Neuron (in vitro differentiated cells): ENCODE results near the gene SLAIN1.

Experiments used
- H2AFZ ChIP-seq: one replicate; pipeline ENCODE4 v1.6.1; 2013; ENCODE audit warnings: low read depth, mild to moderate bottlenecking, inconsistent platforms, low read length, moderate library complexity
- H3K27me3 ChIP-seq: one replicate; pipeline ENCODE4 v1.6.1; 2013; ENCODE audit warnings: low read length; ENCODE audit not compliant: insufficient read depth
- H3K36me3 ChIP-seq: one replicate; pipeline ENCODE4 v1.6.1; 2013; ENCODE audit warnings: low read length; ENCODE audit not compliant: insufficient read depth
- H3K4me1 ChIP-seq: one replicate; pipeline ENCODE4 v1.6.1; 2013; ENCODE audit warnings: low read length; ENCODE audit not compliant: insufficient read depth
- H3K4me3 ChIP-seq: 2 replicates; pipeline ENCODE4 v1.5.1; 2013; ENCODE audit warnings: mild to moderate bottlenecking, low read length, moderate library complexity
- H3K9me3 ChIP-seq: one replicate; pipeline ENCODE4 v1.6.1; 2013; ENCODE audit warnings: low read length

Gene SLAIN1

GRCh38 chr13:77720988-77721387 lies 23.5 kb downstream of the SLAIN1 start:
- Histone ChIP-seq H3K27me3 (no peaks in the 10 kb centered on the region), H3K9me3 (peaks cover 11% of the 10 kb centered on the region), H3K36me3 (peaks cover 66% of the 10 kb centered on the region), H2AFZ (no peak overlapping the region), H3K4me1 (no peaks in the 10 kb centered on the region), H3K4me3 (no peak overlapping the region)

DNA sequence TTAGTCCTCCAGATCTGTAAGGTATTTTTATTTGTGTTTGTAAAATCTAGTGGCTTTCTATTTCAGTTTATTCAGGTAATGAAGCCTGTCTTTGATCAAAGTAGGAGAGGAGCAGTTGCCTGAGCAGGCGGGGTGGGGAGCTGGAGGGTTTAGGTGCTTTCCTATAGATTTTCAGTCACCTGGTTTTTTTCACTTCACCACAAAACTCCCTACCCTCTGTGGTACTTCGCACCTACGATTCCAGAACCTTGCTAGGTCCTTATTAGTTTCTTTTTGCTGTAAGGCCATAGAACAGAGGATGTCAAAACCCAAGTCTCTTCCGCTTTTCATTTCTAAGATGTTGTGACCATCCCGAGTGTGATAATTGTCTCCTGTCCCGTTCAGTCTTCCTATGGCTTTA lies 26.6 kb downstream of the SLAIN1 start:
- Histone ChIP-seq H3K27me3 (no peaks in the 10 kb centered on the region), H3K9me3 (peaks cover 10% of the 10 kb centered on the region), H3K4me1 (no peaks in the 10 kb centered on the region), H3K4me3 (no peak overlapping the region), H3K36me3 (peaks cover 85% of the 10 kb centered on the region), H2AFZ (no peak overlapping the region)

DNA sequence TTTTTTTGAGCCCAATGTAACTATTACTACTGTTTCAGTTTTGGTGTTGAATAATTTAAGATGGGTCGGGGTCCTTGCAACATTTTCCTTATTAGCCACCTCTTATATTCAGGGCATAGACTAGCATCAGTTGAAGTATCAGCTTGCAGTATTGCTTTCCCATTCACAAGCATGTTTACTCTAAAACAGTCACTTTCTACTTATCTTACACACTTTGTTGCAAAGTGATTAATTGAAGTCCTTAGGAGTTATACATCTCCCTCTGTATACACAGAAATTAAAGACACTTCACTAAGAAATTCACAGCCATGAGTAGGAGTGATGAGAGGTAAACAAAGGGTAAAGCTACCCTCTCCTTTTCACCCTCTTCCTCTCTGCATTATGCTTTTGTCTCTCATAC lies 27.6 kb downstream of the SLAIN1 start:
- Histone ChIP-seq H3K4me1 (no peaks in the 10 kb centered on the region), H3K9me3 (peaks cover 10% of the 10 kb centered on the region), H3K4me3 (no peak overlapping the region), H2AFZ (no peak overlapping the region), H3K36me3 (peaks cover 83% of the 10 kb centered on the region), H3K27me3 (no peaks in the 10 kb centered on the region)

DNA sequence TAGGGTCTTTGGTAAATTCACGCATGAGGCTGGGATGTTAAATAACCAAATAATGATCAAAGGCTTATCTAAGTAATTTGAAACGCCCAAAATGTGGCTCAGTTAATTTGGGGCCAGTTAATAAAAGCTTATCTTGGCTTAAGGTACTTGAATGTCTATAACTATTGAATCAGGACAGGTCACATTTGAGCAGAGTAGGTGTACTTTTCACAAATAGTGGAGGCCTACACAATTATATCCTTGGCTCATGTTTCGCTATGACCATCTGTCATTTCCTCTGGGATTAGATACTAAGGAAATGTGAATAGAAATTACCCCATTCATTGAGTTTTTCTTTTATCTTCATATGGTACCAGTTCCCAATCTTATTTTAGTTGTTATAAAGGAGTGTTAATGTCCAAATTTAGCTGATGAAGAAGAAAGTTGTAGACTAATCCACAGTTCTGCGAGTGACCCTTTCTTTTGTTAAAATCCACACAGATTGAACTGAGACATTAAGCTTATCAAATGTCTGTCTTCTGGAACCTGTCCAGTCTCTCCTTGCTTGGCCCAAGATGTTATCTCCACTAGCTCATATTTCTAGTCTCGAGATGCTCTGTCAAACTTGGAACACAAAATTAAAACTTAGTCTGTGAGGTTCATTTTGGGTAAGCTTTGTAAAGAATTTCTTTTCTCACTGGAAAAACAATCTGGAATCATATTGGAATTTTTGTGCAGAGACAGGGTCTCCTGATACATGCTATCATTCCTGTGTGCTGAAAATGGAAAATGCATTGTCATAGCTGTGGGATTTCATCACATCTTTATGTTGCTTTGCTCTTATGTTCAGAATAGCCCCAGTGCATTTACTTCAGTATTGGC lies 31.0 kb downstream of the SLAIN1 start:
- Histone ChIP-seq H3K9me3 (no peaks in the 10 kb centered on the region), H3K36me3 (peaks cover 79% of the 10 kb centered on the region), H3K4me3 (no peak overlapping the region), H2AFZ (no peak overlapping the region), H3K4me1 (no peaks in the 10 kb centered on the region), H3K27me3 (no peaks in the 10 kb centered on the region)

DNA sequence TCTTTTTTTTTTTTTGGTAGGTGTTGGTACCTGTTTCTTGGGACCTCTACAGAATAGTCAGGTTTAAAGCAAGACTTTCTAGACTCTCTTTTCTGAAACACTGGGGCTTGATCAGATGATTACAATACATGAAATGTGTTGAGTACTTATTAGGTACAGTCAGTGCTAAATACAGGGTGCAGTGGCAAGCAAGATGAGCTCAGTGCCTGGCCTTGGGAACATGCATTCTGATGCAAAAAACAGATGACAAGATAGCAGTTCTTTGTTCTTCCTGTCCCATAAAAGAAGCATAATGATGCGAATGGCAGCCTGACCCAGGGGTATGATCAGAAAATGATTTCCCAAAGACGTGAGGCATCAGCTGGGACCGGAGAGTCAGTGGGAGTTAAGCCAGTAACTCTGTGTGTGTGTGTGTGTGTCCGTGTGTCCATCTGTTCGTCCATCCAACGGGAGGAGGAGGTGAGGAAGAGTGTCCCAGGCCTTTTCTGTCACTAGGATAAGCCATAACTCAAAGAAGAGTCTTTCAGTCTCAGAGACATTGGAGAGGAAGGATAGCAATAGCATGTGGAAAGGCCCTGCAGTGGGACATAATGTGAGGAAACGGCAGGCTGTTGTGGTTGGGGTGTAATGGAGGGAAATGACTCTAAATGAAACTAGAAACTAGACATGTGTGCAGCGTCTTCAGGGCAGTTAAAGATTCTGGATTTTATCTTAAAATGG lies 32.2 kb downstream of the SLAIN1 start:
- no peaks in the 10 kb centered on the region for H3K27me3 ChIP-seq
- no peak overlapping the region for H2AFZ ChIP-seq
- peaks cover 79% of the 10 kb centered on the region for H3K36me3 ChIP-seq
- no peak overlapping the region for H3K4me3 ChIP-seq
- no peaks in the 10 kb centered on the region for H3K9me3 ChIP-seq
- no peaks in the 10 kb centered on the region for H3K4me1 ChIP-seq

DNA sequence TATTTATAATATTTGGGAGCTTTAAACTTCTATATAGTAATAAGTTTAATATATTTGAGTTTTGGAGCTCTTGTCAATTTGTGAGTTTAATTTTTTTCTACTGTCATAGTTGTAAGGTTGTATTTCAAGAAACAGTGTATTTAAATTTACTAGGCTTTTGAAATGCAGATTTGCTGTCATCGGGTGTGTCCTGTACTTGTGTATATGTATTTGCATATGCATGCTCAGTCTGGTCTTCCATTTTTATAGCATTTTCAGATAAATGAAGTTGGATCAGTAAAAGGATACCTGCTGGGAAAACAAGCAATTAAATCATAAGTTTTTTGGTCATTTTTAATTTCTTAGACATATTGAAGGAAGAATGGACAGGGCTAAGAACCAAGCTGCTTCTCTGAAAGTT lies 33.1 kb downstream of the SLAIN1 start:
- H3K9me3 ChIP-seq, result no peaks in the 10 kb centered on the region
- no peak overlapping the region for H3K4me3 ChIP-seq
- H3K4me1 ChIP-seq, result no peaks in the 10 kb centered on the region
- no peak overlapping the region for H2AFZ ChIP-seq
- peaks cover 75% of the 10 kb centered on the region for H3K36me3 ChIP-seq
- H3K27me3 ChIP-seq, result no peaks in the 10 kb centered on the region

- H3K27me3 ChIP-seq, result no peaks in the 10 kb centered on the region
- H3K9me3 ChIP-seq, result no peaks in the 10 kb centered on the region
- H3K4me1 ChIP-seq, result no peaks in the 10 kb centered on the region
- H3K4me3 ChIP-seq, result no peak overlapping the region
- no peak overlapping the region for H2AFZ ChIP-seq
- peaks cover 80% of the 10 kb centered on the region for H3K36me3 ChIP-seq
Measured at GRCh38 chr13:77732287-77732686, 34.8 kb downstream of the SLAIN1 start.

GRCh38 chr13:77733674-77734073 lies 36.2 kb downstream of the SLAIN1 start:
- H3K27me3 ChIP-seq, result no peaks in the 10 kb centered on the region
- H3K4me3 ChIP-seq, result no peak overlapping the region
- H3K36me3 ChIP-seq, result peaks cover 75% of the 10 kb centered on the region
- H2AFZ ChIP-seq, result no peak overlapping the region
- H3K4me1 ChIP-seq, result no peaks in the 10 kb centered on the region
- no peaks in the 10 kb centered on the region for H3K9me3 ChIP-seq

- peaks cover 50% of the 10 kb centered on the region for H3K36me3 ChIP-seq
- no peak overlapping the region for H3K4me3 ChIP-seq
- no peaks in the 10 kb centered on the region for H3K9me3 ChIP-seq
- peaks cover 8% of the 10 kb centered on the region for H3K4me1 ChIP-seq
- no peaks in the 10 kb centered on the region for H3K27me3 ChIP-seq
- no peak overlapping the region for H2AFZ ChIP-seq
Measured at GRCh38 chr13:77737583-77738200, 40.2 kb downstream of the SLAIN1 start.

DNA sequence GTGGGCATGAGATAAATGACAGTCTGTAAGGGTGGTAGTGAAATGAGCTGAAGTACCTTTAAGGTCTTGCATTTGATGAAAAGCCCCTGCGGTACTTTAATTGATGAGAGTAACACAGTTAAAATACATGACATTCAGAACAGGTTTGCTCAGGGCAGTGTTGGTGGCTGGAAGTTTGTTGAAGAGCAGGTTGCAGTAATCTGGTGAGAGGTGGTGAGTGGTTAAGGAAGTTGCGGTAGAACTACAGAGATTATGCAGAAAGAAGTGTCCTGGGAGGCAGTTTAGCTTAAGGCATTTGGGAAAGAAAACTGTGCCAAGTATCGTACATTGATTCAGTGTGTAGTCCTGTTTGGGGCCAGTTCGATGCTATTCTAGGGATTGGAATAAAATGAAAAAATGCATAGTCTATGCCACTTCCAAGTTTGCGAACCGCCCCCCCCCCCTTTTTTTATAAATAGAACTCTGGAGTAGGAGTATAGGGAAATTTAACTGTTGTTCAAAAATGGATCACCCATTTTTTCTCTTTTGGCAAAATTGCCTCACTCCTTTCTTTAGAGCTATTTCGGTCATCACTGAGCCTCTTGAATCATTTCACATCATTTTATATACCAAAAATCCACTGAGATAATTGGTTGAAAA lies 42.7 kb downstream of the SLAIN1 start:
- peaks cover 8% of the 10 kb centered on the region for H3K4me1 ChIP-seq
- H3K9me3 ChIP-seq, result no peaks in the 10 kb centered on the region
- H2AFZ ChIP-seq, result no peak overlapping the region
- peaks cover 50% of the 10 kb centered on the region for H3K36me3 ChIP-seq
- no peaks in the 10 kb centered on the region for H3K27me3 ChIP-seq
- no peak overlapping the region for H3K4me3 ChIP-seq

- Histone ChIP-seq H3K36me3 (peaks cover 46% of the 10 kb centered on the region), H3K4me1 (peaks cover 8% of the 10 kb centered on the region), H3K27me3 (no peaks in the 10 kb centered on the region)
Measured at GRCh38 chr13:77740931-77741596, 43.6 kb downstream of the SLAIN1 start.

DNA sequence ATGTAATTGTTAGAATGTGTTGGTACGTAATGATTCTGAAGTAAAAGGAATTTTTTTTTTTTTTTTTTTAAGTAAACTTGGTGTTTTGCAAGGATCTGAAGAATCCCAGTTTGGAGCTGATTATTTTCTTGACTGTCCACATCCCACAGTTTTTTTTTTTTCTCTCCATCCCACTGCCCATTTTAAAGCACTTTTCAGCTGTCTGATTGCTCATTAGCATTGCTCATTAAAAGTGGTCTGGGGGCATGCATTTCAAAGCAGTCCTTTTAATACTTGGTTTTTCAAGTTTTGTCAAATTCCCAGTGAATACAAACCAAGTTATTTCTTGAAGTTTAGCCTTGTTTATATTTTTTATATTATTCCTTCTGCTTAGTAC lies 44.1 kb downstream of the SLAIN1 start:
- Histone ChIP-seq H2AFZ (no peak overlapping the region), H3K4me3 (no peak overlapping the region), H3K27me3 (no peaks in the 10 kb centered on the region), H3K9me3 (no peaks in the 10 kb centered on the region), H3K36me3 (peaks cover 49% of the 10 kb centered on the region), H3K4me1 (peaks cover 8% of the 10 kb centered on the region)

More at GRCh38 chr13:77740931-77741596, 43.6 kb downstream of the SLAIN1 start:
- Histone ChIP-seq H3K9me3 (no peaks in the 10 kb centered on the region), H2AFZ (no peak overlapping the region), H3K4me3 (no peak overlapping the region)
